ENCODE measurements around the gene SCAMP5.

- TF ChIP-seq, protein P1, sequence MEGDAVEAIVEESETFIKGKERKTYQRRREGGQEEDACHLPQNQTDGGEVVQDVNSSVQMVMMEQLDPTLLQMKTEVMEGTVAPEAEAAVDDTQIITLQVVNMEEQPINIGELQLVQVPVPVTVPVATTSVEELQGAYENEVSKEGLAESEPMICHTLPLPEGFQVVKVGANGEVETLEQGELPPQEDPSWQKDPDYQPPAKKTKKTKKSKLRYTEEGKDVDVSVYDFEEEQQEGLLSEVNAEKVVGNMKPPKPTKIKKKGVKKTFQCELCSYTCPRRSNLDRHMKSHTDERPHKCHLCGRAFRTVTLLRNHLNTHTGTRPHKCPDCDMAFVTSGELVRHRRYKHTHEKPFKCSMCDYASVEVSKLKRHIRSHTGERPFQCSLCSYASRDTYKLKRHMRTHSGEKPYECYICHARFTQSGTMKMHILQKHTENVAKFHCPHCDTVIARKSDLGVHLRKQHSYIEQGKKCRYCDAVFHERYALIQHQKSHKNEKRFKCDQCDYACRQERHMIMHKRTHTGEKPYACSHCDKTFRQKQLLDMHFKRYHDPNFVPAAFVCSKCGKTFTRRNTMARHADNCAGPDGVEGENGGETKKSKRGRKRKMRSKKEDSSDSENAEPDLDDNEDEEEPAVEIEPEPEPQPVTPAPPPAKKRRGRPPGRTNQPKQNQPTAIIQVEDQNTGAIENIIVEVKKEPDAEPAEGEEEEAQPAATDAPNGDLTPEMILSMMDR (IDR thresholded peaks at IDR 0.05): no peak
- no peak for TF ChIP-seq POLR2A (IDR thresholded peaks at IDR 0.05)
Measured at GRCh38 chr15:74992619-74993018, 2.7 kb upstream of the SCAMP5 start.
